ENCODE data around the gene PGAP6. TPM values are rescaled to one million over a fixed set of nuclear protein-coding genes. Genes with fewer than 3 reads are reported as not detected.
"Not testable (repeated sequence)": the region's sequence is repeated elsewhere in the genome, so short reads cannot be mapped to it uniquely, and the experiment has no call there.

The PGAP6 gene
- total RNA-seq, 4 donors from 2014 or later = 32.8 to 53.5 (median 46.3) TPM

DNA sequence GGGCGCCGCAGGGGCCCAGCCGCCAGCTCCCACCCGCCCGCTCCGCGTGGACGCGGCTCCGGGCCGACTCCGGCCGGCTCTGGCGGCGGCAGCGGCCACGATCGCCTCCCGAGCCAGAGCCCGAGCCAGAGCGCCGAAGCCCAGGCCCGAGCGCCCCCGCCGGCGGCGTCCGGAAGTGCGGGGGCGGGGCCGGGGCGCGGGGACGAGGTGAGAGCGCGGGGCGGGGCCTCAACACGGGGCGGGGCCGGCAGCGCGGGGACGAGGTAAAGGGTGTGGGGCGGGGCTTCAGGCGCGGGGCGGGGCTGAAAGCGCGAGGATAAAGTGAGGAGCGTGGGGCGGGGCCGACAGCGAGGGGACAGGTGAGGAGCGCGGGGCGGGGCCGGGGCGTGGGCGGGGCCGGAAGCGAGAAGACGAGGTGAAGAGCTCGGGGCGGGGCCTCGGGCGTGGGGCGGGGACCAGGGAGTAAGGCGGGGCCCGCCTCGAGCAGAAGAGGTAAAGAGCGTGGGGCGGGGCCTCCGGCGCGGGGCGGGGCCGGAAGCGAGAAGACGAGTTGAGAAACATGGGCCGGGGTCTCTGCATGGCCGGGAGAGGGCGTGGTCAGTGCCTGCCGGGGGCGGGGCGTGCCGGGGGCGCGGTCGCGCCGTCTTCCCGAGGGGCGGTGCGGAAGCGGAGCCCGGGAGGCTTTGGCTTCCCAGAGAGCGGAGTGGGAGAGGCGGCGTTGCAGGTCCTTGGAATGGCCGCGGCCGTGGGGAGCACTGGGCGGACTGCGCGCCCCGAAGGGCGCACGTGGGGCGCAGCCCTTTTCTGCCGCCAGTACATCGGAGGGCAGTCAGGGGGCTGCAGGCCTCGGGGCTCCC is 29.0 kb downstream of the PGAP6 start, which contains the start of gene AXIN1:
Gene AXIN1, minus strand, starts transcription at position 177 of the 857 bp plus-strand sequence. CDS start 5,698 bp downstream, outside the sequence.
- Histone ChIP-seq H3K36me3 (no peaks in the 10 kb centered on the region), H3K27me3 (no peaks in the 10 kb centered on the region), H3K4me3 (peak within 1 kb of the TSS; percentile 78 to 94 (median 80)), H3K4me1 (peaks cover 8 to 34% (median 27%) of the 10 kb centered on the region in 4 donors), H3K27ac (replicated peaks in 1 of 4) (peak within 1 kb of the TSS; percentile 71 to 86 (median 81)), H3K9me3 (no peaks in the 10 kb centered on the region)
- 3% methylated on average over 55 of the region's 113 CpGs for WGBS
- TF ChIP-seq EP300 (IDR thresholded peaks at IDR 0.05) = no peak
- TF ChIP-seq POLR2A (IDR thresholded peaks at IDR 0.05; ENCODE audit: low read depth) = no peak
- TF ChIP-seq POLR2AphosphoS5 (IDR thresholded peaks at IDR 0.05) = peak; percentile 62 to 80
- TF ChIP-seq, protein P1, sequence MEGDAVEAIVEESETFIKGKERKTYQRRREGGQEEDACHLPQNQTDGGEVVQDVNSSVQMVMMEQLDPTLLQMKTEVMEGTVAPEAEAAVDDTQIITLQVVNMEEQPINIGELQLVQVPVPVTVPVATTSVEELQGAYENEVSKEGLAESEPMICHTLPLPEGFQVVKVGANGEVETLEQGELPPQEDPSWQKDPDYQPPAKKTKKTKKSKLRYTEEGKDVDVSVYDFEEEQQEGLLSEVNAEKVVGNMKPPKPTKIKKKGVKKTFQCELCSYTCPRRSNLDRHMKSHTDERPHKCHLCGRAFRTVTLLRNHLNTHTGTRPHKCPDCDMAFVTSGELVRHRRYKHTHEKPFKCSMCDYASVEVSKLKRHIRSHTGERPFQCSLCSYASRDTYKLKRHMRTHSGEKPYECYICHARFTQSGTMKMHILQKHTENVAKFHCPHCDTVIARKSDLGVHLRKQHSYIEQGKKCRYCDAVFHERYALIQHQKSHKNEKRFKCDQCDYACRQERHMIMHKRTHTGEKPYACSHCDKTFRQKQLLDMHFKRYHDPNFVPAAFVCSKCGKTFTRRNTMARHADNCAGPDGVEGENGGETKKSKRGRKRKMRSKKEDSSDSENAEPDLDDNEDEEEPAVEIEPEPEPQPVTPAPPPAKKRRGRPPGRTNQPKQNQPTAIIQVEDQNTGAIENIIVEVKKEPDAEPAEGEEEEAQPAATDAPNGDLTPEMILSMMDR (IDR thresholded peaks at IDR 0.05) = peak; percentile 46 to 79 (median 63)
- intact Hi-C loops (cut with DNase I) = loop anchor here (1.0 to 5.0 kb wide), 2 partner anchors 18 to 125 kb away; partner anchors contain the start of genes LUC7L and MRPL28
- DNase-seq (ENCODE audit: extremely low spot score) = peak; percentile 100

DNA sequence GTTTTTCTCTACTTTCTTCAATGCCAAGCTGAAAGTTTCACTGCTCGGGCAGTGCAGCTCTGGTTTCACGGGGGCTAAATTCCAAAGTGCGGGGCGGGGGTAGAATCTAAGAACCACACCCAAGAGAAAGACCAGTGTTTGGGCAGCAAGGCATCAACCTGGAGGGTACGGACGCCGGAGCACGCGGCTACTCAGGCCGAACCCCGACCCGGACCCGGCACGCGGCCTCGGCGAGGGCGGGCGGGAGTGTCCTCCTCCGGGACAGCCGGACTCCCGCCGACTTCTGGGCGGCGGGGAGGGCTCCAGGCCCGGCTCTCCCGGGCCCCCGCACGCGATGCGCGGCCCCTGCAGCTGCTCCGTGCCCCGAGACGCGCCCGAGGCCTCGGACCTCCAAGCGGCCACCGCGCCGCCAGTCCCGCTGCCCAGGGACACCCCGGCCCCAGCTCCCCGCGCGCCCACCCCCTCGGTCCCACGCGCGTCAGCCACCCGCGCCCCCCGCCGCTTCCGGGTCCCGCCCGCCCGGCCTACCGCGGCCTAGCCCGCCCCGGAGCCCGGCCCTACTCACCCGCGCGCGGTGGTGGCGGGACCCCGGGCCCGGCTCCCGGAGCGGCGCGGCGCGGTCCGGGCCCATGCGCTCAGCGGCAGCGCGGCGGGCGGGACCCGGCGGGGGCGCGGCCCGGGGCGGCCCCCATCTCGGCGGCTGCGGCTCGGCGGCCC is 29.8 kb downstream of the PGAP6 start:
- no peaks in the 10 kb centered on the region for H3K9me3 ChIP-seq
- no peak for DNase-seq (ENCODE audit: extremely low spot score)
- H3K27ac ChIP-seq (replicated peaks in 1 of 4) = peak overlapping the region; percentile 71 to 83 (median 77)
- H3K4me3 ChIP-seq = peak overlapping the region; percentile 78 to 94 (median 80)
- H3K36me3 ChIP-seq = peaks cover 0 to 5% (median 2%) of the 10 kb centered on the region in 4 donors
- 0% methylated on average over 15 of the region's 95 CpGs for WGBS
- peaks cover 8 to 41% (median 27%) of the 10 kb centered on the region in 4 donors for H3K4me1 ChIP-seq
- TF ChIP-seq, protein P1 (IDR thresholded peaks at IDR 0.05) = no peak
- no peak for TF ChIP-seq POLR2AphosphoS5 (IDR thresholded peaks at IDR 0.05)
- TF ChIP-seq POLR2A (IDR thresholded peaks at IDR 0.05; ENCODE audit: low read depth) = no peak
- no peak for TF ChIP-seq EP300 (IDR thresholded peaks at IDR 0.05)
- intact Hi-C loops (cut with DNase I) = loop anchor here (5.0 kb wide), 1 partner anchor 125 kb away; the partner anchor contains the start of gene LUC7L
- H3K27me3 ChIP-seq = no peaks in the 10 kb centered on the region

DNA sequence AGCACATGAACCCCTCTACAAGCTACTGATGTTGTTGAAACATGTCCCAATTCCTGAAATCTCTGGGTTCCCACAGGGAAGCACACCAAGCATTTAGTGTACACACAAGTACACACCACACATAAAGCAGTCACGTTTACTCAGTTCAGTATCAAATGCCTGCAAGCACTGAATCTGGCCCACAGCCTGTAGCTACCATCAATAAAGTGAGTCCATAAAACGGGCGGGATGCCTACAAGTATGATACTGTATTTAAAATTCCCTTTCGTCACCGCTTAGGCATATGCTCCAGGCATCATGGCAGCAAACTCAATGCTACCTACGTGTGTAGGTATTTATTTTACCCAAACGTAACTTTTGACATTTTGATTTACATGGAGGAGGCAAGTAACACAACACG is 31.6 kb downstream of the PGAP6 start:
- H3K4me3 ChIP-seq = no peak overlapping the region

DNA sequence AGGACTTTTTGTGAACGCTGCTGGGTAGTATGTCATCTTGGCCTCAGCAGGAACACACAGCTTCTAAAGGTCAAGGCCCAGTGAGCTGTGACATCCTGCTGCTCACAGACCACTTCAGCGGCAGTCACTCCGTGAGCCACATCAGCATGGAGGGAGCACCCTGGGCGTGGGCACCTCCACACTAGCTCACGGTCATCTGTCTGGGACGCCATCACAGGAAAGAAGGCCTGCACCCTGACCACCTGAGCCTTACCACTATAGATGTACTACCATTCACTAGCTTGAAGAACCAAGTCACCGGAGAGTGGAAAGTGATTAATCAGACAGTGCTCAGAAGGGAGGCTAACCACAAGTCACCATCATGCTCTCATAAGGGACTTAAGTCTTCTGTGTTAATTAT is 32.6 kb downstream of the PGAP6 start:
- WGBS = 93% methylated on average over 7 of the region's 7 CpGs
- intact Hi-C loops (cut with DNase I) = no loop called here
- H3K4me3 ChIP-seq = no peak overlapping the region
- no peak for DNase-seq (ENCODE audit: extremely low spot score)
- H3K27me3 ChIP-seq = no peaks in the 10 kb centered on the region
- TF ChIP-seq, protein P1 (IDR thresholded peaks at IDR 0.05) = no peak
- TF ChIP-seq EP300 (IDR thresholded peaks at IDR 0.05) (no peak), POLR2A (IDR thresholded peaks at IDR 0.05; ENCODE audit: low read depth) (no peak), POLR2AphosphoS5 (IDR thresholded peaks at IDR 0.05) (no peak)
- peaks cover 8 to 41% (median 27%) of the 10 kb centered on the region in 4 donors for H3K4me1 ChIP-seq
- H3K9me3 ChIP-seq = no peaks in the 10 kb centered on the region
- peaks cover 0 to 30% (median 23%) of the 10 kb centered on the region in 4 donors for H3K36me3 ChIP-seq
- H3K27ac ChIP-seq (replicated peaks in 1 of 4) = no peak overlapping the region

More for the DNA sequence above, 31.6 kb downstream of the PGAP6 start:
- DNase-seq (ENCODE audit: extremely low spot score) = no peak
- Histone ChIP-seq H3K36me3 (peaks cover 0 to 20% (median 15%) of the 10 kb centered on the region in 4 donors), H3K9me3 (no peaks in the 10 kb centered on the region), H3K4me1 (peaks cover 8 to 41% (median 27%) of the 10 kb centered on the region in 4 donors), H3K27ac (replicated peaks in 1 of 4) (no peak overlapping the region), H3K27me3 (no peaks in the 10 kb centered on the region)
- TF ChIP-seq POLR2A (IDR thresholded peaks at IDR 0.05; ENCODE audit: low read depth) = no peak
- TF ChIP-seq, protein P1 (IDR thresholded peaks at IDR 0.05) = no peak
- TF ChIP-seq EP300 (IDR thresholded peaks at IDR 0.05) = no peak
- no peak for TF ChIP-seq POLR2AphosphoS5 (IDR thresholded peaks at IDR 0.05)
- intact Hi-C loops (cut with DNase I) = loop anchor here (5.0 kb wide), 1 partner anchor 123 kb away; the partner anchor contains the start of gene LUC7L
- WGBS = 83% methylated on average over 8 of the region's 8 CpGs

DNA sequence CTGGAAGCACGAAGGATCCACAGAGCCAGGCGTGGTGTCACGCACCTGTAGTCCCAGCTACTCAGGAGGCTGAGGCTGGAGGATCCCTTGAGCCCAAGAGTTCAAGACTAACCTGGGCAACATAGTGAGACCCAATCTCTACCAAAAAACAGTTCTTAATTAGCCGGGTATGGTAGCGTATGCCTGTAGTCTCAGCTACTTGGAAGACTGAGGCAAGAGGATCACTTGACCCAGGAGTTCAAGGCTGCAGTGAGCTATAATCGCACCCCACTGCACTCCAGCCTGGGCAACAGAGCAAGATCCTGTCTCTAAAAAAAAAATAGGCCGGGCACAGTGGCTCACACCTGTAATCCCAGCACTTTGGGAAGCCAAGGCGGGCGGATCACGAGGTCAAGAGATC is 33.3 kb downstream of the PGAP6 start:
- Histone ChIP-seq H3K4me1 (peaks cover 8 to 39% (median 25%) of the 10 kb centered on the region in 4 donors), H3K36me3 (peaks cover 0 to 30% (median 24%) of the 10 kb centered on the region in 4 donors)
- intact Hi-C loops (cut with DNase I); DNase-seq (ENCODE audit: extremely low spot score); H3K4me3 ChIP-seq; H3K27ac ChIP-seq (replicated peaks in 1 of 4); H3K27me3 ChIP-seq; H3K9me3 ChIP-seq: not testable (repeated sequence)
- WGBS = 94% methylated on average over 10 of the region's 10 CpGs

Measured in esophagus muscularis mucosa (tissue), 4 donors.